ENCODE data around the gene FMNL2. TPM values are rescaled to one million over a fixed set of nuclear protein-coding genes. Genes with fewer than 3 reads are reported as not detected.

The FMNL2 gene
- total RNA-seq, 1 experiment from 2014 or later, result 33.6 TPM

DNA sequence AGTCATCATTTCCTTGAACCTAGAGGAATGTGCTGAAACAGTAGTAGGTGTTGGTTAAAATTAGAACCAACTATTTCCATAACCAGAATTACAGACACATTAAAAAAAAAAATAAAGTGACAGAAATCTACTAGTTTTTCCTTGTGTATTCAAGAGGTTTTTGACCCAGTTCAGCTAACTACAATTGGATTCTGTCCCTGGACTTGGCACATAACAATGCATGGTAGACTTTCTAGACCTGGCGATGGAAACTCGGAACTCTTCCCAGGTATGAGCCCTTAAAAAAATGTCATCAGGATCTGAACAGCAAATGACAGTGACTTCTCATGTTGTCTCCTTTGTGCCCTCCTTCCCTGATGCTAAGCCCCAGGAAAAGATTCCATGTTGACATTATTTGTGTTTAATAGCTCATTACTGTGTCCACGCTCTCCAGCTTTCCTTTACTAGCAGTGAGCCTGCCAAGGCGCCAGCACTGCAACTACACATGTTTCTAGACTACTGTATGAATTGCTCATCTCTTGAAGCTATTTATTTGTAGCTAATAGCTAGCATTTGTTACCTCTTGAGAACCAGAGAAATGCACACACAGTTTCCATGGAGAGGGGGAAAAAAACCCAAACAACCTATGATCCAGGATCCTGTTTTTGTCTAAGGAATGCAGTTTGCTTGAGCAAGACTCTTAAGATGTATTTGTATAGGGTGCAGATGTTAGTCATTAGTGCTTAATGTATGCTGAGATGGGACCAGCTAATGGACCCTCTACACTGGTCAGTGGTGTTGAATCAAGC lies 148.5 kb downstream of the FMNL2 start:
- no peak overlapping the region for H4K8ac ChIP-seq (replicated peaks; ENCODE audit: insufficient read length, low read depth, low read length)
- no peak overlapping the region for H2BK5ac ChIP-seq (ENCODE audit: insufficient read length, low read length)
- no peak overlapping the region for H4K5ac ChIP-seq (ENCODE audit: insufficient read length, low read depth, low read length)
- no peak overlapping the region for H4K91ac ChIP-seq (ENCODE audit: insufficient read length, low read depth, low read length)
- no CpG with 5 or more reads among the region's 4 CpGs for WGBS (ENCODE audit: extremely low coverage, insufficient read length, low lambda C conversion rate)
- H2AK5ac ChIP-seq (ENCODE audit: insufficient read length, low read length), result no peak overlapping the region
- no peak overlapping the region for H3K27ac ChIP-seq (ENCODE audit: insufficient read length, low read depth, low read length)
- no peak overlapping the region for H3K56ac ChIP-seq (ENCODE audit: insufficient read length, low read depth, low read length)
- Mint-ChIP-seq H3K27ac (peak overlapping the region in 1 of 3 experiments; percentile 70; a peak in 1 of 7 replicates), H3K4me3 (no peak overlapping the region), H3K4me1 (peaks cover 27 to 31% of the 10 kb centered on the region in 2 experiments), H3K9me3 (no peaks in the 10 kb centered on the region), H3K27me3 (ENCODE audit: low read depth) (no peaks in the 10 kb centered on the region), H3K36me3 (ENCODE audit: insufficient read depth in 1 of 3, low read depth in 3 of 3) (no peaks in the 10 kb centered on the region)
- no peak overlapping the region for H3K23ac ChIP-seq (ENCODE audit: insufficient read length, low read depth, low read length)
- no peaks in the 10 kb centered on the region for H3K23me2 ChIP-seq (ENCODE audit: insufficient read length, low read depth, low read length, poor library complexity, severe bottlenecking)
- peaks cover 6% of the 10 kb centered on the region; the same call in 1 of the 2 replicates for H3K79me2 ChIP-seq (ENCODE audit: insufficient read depth, low read length)
- no peak overlapping the region for H2AFZ ChIP-seq (ENCODE audit: low read length)
- H2BK12ac ChIP-seq (ENCODE audit: insufficient read length, low read depth, low read length), result no peak overlapping the region
- H2BK15ac ChIP-seq (ENCODE audit: low read depth, low read length), result no peak overlapping the region
- no peaks in the 10 kb centered on the region for H3K9me3 ChIP-seq (ENCODE audit: control insufficient read depth, low read depth, low read length)
- H3K18ac ChIP-seq (ENCODE audit: insufficient read length, low read depth, low read length), result no peak overlapping the region
- H2BK120ac ChIP-seq (ENCODE audit: low read depth, low read length, poor library complexity, severe bottlenecking), result no peak overlapping the region
- H4K20me1 ChIP-seq (ENCODE audit: control insufficient read depth, insufficient read depth, insufficient read length), result no peaks in the 10 kb centered on the region
- no peak for DNase-seq
- no peak overlapping the region for H2BK20ac ChIP-seq (ENCODE audit: low read depth, low read length, poor library complexity, severe bottlenecking)
- H3K14ac ChIP-seq (ENCODE audit: insufficient read depth, low read length), result no peak overlapping the region
- TF ChIP-seq, protein P1, sequence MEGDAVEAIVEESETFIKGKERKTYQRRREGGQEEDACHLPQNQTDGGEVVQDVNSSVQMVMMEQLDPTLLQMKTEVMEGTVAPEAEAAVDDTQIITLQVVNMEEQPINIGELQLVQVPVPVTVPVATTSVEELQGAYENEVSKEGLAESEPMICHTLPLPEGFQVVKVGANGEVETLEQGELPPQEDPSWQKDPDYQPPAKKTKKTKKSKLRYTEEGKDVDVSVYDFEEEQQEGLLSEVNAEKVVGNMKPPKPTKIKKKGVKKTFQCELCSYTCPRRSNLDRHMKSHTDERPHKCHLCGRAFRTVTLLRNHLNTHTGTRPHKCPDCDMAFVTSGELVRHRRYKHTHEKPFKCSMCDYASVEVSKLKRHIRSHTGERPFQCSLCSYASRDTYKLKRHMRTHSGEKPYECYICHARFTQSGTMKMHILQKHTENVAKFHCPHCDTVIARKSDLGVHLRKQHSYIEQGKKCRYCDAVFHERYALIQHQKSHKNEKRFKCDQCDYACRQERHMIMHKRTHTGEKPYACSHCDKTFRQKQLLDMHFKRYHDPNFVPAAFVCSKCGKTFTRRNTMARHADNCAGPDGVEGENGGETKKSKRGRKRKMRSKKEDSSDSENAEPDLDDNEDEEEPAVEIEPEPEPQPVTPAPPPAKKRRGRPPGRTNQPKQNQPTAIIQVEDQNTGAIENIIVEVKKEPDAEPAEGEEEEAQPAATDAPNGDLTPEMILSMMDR (conservative IDR thresholded peaks at IDR 0.05), result no peak
- no peak overlapping the region for H3T11ph ChIP-seq (ENCODE audit: low read length)
- H3K79me1 ChIP-seq (ENCODE audit: insufficient read depth, low read depth, low read length, poor library complexity, severe bottlenecking), result peaks cover 2% of the 10 kb centered on the region
- no peak overlapping the region for H3K9ac ChIP-seq (ENCODE audit: extremely low read depth, insufficient read length, low read length)
- no peak overlapping the region for H3K4ac ChIP-seq (ENCODE audit: low read depth, low read length)
- H3K4me1 ChIP-seq (ENCODE audit: insufficient read depth, low read length), result peaks cover 2% of the 10 kb centered on the region
- no peaks in the 10 kb centered on the region for H3K27me3 ChIP-seq (ENCODE audit: insufficient read depth, low read length)
- no peak overlapping the region for H3K4me2 ChIP-seq (ENCODE audit: insufficient read depth, insufficient read length, low read length)

Data from H9 (cell line).